HG03196 (cell line): Measurements from ENCODE around the gene CFAP43.
A peak's percentile ranks its signal among the peaks of the same experiment; 100 is the strongest.

Experiments
- ATAC-seq: cut with Tn5 transposase; IDR thresholded peaks from one replicate; pipeline ENCODE4 v1.9.1; 2021; ENCODE audit not compliant: unreplicated experiment

The CFAP43 gene

GRCh38 chr10:104231784-104232612 is at the start of gene CFAP43:
Gene CFAP43, minus strand, starts transcription at chr10:104232364. Its CDS starts 118 bp downstream, at chr10:104232246.
- ATAC-seq, result peak; percentile 100

- no peak for ATAC-seq
Observed at GRCh38 chr10:104281694-104282093, 49.5 kb upstream of the CFAP43 start.

GRCh38 chr10:104279550-104280259 is 47.5 kb upstream of the CFAP43 start:
- no peak for ATAC-seq

GRCh38 chr10:104277785-104278184 is 45.6 kb upstream of the CFAP43 start:
- ATAC-seq, result no peak

GRCh38 chr10:104276192-104276591 is 44.0 kb upstream of the CFAP43 start:
- no peak for ATAC-seq

GRCh38 chr10:104274762-104275721 is 42.9 kb upstream of the CFAP43 start:
- ATAC-seq, result no peak

- ATAC-seq, result no peak
Observed at GRCh38 chr10:104273899-104274575, 41.9 kb upstream of the CFAP43 start.

- no peak for ATAC-seq
Observed at GRCh38 chr10:104273286-104273685, 41.1 kb upstream of the CFAP43 start.

- ATAC-seq, result peak; percentile 99
Observed at GRCh38 chr10:104268713-104269645, 36.8 kb upstream of the CFAP43 start, which contains the start of gene GSTO2. Gene GSTO2, plus strand, starts transcription at chr10:104269184. Its CDS starts 5,732 bp downstream, at chr10:104274916.

GRCh38 chr10:104268405-104268712 is 36.2 kb upstream of the CFAP43 start:
- ATAC-seq, result no peak

- ATAC-seq, result no peak
Observed at GRCh38 chr10:104267721-104268404, 35.7 kb upstream of the CFAP43 start.

- ATAC-seq, result no peak
Observed at GRCh38 chr10:104264783-104265182, 32.6 kb upstream of the CFAP43 start.

- ATAC-seq, result no peak
Observed at GRCh38 chr10:104262055-104262454, 29.9 kb upstream of the CFAP43 start.

GRCh38 chr10:104260775-104261115 is 28.6 kb upstream of the CFAP43 start:
- no peak for ATAC-seq

GRCh38 chr10:104259999-104260774 is 28.0 kb upstream of the CFAP43 start:
- ATAC-seq, result no peak

GRCh38 chr10:104259456-104259855 is 27.3 kb upstream of the CFAP43 start:
- no peak for ATAC-seq

GRCh38 chr10:104258209-104258608 is 26.0 kb upstream of the CFAP43 start:
- no peak for ATAC-seq

- ATAC-seq, result no peak
Observed at GRCh38 chr10:104257235-104257634, 25.1 kb upstream of the CFAP43 start.
